IPS DF 6.9 (cell line): Measurements from ENCODE around the gene PEMT.
A peak's percentile ranks its signal among the peaks of the same experiment; 100 is the strongest.

Experiments
- DNase-seq: peaks from one replicate; pipeline ENCODE4 v3.0.0-alpha.2; 2013; ENCODE audit warnings: low read depth, low spot score
- H3K27ac ChIP-seq: one replicate; pipeline ENCODE4 v1.5.1; 2013; ENCODE audit warnings: low read length, control low read depth
- H3K27me3 ChIP-seq: 2 replicates; pipeline ENCODE4 v1.6.1; 2013; ENCODE audit warnings: mild to moderate bottlenecking, low read length; ENCODE audit not compliant: control insufficient read depth, insufficient read depth
- H3K36me3 ChIP-seq: 2 replicates; pipeline ENCODE4 v1.6.1; 2013; ENCODE audit warnings: low read length; ENCODE audit not compliant: control insufficient read depth, insufficient read depth
- H3K4me1 ChIP-seq: 2 replicates; pipeline ENCODE4 v1.6.1; 2013; ENCODE audit warnings: low read length; ENCODE audit not compliant: control insufficient read depth, insufficient read depth
- H3K4me3 ChIP-seq: 2 replicates; pipeline ENCODE4 v1.5.1; 2013; ENCODE audit warnings: mild to moderate bottlenecking, low read length
- H3K9me3 ChIP-seq: 2 replicates; pipeline ENCODE4 v1.6.1; 2013; ENCODE audit warnings: low read length, inconsistent platforms; ENCODE audit not compliant: control insufficient read depth, insufficient read depth
- WGBS: extraction: QIAGEN DNeasy Blood & Tissue Kit; methylation state at CpG from one replicate; pipeline ENCODE4 v1.1.7; 2013; ENCODE audit warnings: mixed read lengths, missing lambda C conversion rate; ENCODE audit not compliant: insufficient read length, insufficient coverage; 5-methylcytosine and 5-hydroxymethylcytosine counted together

PEMT gene

GRCh38 chr17:17570140-17570797, 21.2 kb downstream of the PEMT start:
- no CpG with 5 or more reads among the region's 7 CpGs for WGBS
- DNase-seq = no peak
- Histone ChIP-seq H3K4me3 (no peak overlapping the region), H3K9me3 (no peaks in the 10 kb centered on the region), H3K36me3 (no peaks in the 10 kb centered on the region), H3K27ac (no peak overlapping the region), H3K4me1 (no peaks in the 10 kb centered on the region; the same call in 1 of the 2 replicates), H3K27me3 (no peaks in the 10 kb centered on the region)

- Histone ChIP-seq H3K4me3 (no peak overlapping the region), H3K27ac (no peak overlapping the region), H3K9me3 (no peaks in the 10 kb centered on the region), H3K27me3 (no peaks in the 10 kb centered on the region), H3K36me3 (no peaks in the 10 kb centered on the region), H3K4me1 (peaks cover 2% of the 10 kb centered on the region)
- no peak for DNase-seq
- WGBS = no CpG with 5 or more reads among the region's 4 CpGs
These were observed 21.8 kb downstream of the PEMT start for GRCh38 chr17:17569691-17570090.

GRCh38 chr17:17568772-17569195, 22.7 kb downstream of the PEMT start:
- no peaks in the 10 kb centered on the region for H3K36me3 ChIP-seq
- WGBS = no CpG with 5 or more reads among the region's 6 CpGs
- no peaks in the 10 kb centered on the region for H3K9me3 ChIP-seq
- H3K4me3 ChIP-seq = no peak overlapping the region
- peak; percentile 52 for DNase-seq
- H3K4me1 ChIP-seq = peaks cover 5% of the 10 kb centered on the region
- H3K27ac ChIP-seq = no peak overlapping the region
- no peaks in the 10 kb centered on the region for H3K27me3 ChIP-seq

GRCh38 chr17:17567631-17568030, 23.9 kb downstream of the PEMT start:
- no peak for DNase-seq
- H3K36me3 ChIP-seq = no peaks in the 10 kb centered on the region
- H3K27ac ChIP-seq = no peak overlapping the region
- no peak overlapping the region for H3K4me3 ChIP-seq
- H3K4me1 ChIP-seq = peaks cover 5% of the 10 kb centered on the region
- H3K9me3 ChIP-seq = no peaks in the 10 kb centered on the region
- no peaks in the 10 kb centered on the region for H3K27me3 ChIP-seq
- no CpG with 5 or more reads among the region's 7 CpGs for WGBS

- no CpG with 5 or more reads among the region's 11 CpGs for WGBS
- Histone ChIP-seq H3K4me3 (no peak overlapping the region), H3K4me1 (peaks cover 5% of the 10 kb centered on the region), H3K9me3 (no peaks in the 10 kb centered on the region), H3K36me3 (no peaks in the 10 kb centered on the region), H3K27me3 (no peaks in the 10 kb centered on the region), H3K27ac (no peak overlapping the region)
- no peak for DNase-seq
These were observed 24.5 kb downstream of the PEMT start for GRCh38 chr17:17566896-17567513.

- no peak for DNase-seq
- Histone ChIP-seq H3K4me1 (peaks cover 5% of the 10 kb centered on the region), H3K4me3 (no peak overlapping the region), H3K36me3 (no peaks in the 10 kb centered on the region), H3K27me3 (no peaks in the 10 kb centered on the region), H3K27ac (no peak overlapping the region), H3K9me3 (no peaks in the 10 kb centered on the region)
- WGBS = no CpG with 5 or more reads among the region's 10 CpGs
These were observed 25.8 kb downstream of the PEMT start for GRCh38 chr17:17565471-17566339.

GRCh38 chr17:17564896-17565295, 26.6 kb downstream of the PEMT start:
- Histone ChIP-seq H3K4me3 (no peak overlapping the region), H3K27me3 (no peaks in the 10 kb centered on the region), H3K4me1 (peaks cover 5% of the 10 kb centered on the region), H3K9me3 (no peaks in the 10 kb centered on the region), H3K36me3 (no peaks in the 10 kb centered on the region), H3K27ac (no peak overlapping the region)
- WGBS = no CpG with 5 or more reads among the region's 5 CpGs
- DNase-seq = peak; percentile 13

- no peak for DNase-seq
- H3K4me3 ChIP-seq = no peak overlapping the region
- H3K27ac ChIP-seq = no peak overlapping the region
- no peaks in the 10 kb centered on the region for H3K27me3 ChIP-seq
- peaks cover 5% of the 10 kb centered on the region for H3K4me1 ChIP-seq
- no CpG with 5 or more reads among the region's 4 CpGs for WGBS
- no peaks in the 10 kb centered on the region for H3K36me3 ChIP-seq
- H3K9me3 ChIP-seq = no peaks in the 10 kb centered on the region
These were observed 27.2 kb downstream of the PEMT start for GRCh38 chr17:17564323-17564722.

GRCh38 chr17:17563530-17563929, 28.0 kb downstream of the PEMT start:
- Histone ChIP-seq H3K27me3 (no peaks in the 10 kb centered on the region), H3K9me3 (no peaks in the 10 kb centered on the region), H3K27ac (no peak overlapping the region), H3K4me3 (no peak overlapping the region), H3K36me3 (no peaks in the 10 kb centered on the region), H3K4me1 (peaks cover 5% of the 10 kb centered on the region)
- no CpG with 5 or more reads among the region's 13 CpGs for WGBS
- no peak for DNase-seq

- peaks cover 5% of the 10 kb centered on the region for H3K4me1 ChIP-seq
- no peak overlapping the region for H3K4me3 ChIP-seq
- no peak overlapping the region for H3K27ac ChIP-seq
- no peak for DNase-seq
- no CpG with 5 or more reads among the region's 15 CpGs for WGBS
- no peaks in the 10 kb centered on the region for H3K9me3 ChIP-seq
- no peaks in the 10 kb centered on the region for H3K27me3 ChIP-seq
- H3K36me3 ChIP-seq = no peaks in the 10 kb centered on the region
These were observed 29.4 kb downstream of the PEMT start for GRCh38 chr17:17562146-17562511.
